Fibroblast of gingiva (primary cell): ENCODE data around the gene SLX9.
A peak's percentile ranks its signal among the peaks of the same experiment; 100 is the strongest.

Experiments used
- DNase-seq: peaks from one replicate; pipeline ENCODE4 v3.0.0-alpha.2; 2011; ENCODE audit warnings: low read depth

Gene SLX9

DNA sequence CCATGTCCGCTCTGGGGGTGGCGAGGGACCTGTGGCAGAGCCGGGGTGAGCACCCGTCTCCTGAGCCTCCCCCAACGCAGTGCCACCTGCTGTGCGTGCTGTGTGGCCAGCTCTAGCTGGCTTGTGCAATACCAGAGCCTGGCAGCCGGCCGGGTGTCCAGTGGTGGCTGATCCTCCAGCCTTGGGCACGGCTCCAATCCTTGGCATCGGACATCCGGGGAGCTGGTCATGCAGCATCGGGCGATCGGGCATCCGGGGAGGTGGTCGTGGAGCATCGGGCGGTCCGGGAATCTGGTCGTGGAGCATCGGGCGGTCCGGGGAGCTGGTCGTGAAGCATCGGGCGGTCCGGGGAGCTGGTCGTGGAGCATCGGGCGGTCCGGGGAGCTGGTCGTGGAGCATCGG lies 8.1 kb downstream of the SLX9 start:
- DNase-seq, result no peak

DNA sequence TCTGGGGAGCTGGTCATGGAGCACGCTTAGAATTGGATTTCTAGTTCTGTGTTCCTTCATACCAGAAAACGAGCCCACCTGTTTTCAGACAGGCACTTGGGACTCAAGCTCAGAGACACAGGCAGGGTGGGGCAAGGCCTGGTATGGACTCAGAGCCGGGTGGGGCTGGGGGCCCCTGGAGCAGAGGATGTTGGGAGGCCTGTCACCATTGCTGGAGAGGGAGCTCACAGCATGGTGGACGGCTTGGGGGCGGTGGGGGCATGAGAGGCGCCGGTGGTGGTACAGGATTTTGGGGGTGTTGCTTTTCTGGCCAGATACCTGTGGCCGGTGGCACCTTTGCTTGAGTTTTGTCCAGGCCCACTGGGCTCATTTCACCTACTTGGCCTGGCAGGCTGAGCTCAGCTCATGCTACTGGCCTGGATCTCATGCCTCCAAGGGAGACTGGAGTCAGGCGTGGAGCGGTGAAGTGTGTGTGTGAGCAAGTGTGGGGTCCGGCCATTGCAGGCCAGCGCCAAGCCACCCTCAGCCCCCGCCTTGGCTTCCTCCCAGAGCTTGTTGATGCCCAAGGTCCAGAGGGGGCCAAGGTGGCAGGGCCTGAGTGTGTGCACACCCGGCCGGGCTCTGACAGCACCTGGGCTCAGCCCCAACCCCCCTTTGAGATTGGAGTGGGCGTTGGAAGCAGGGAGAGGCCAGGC lies 8.7 kb downstream of the SLX9 start:
- no peak for DNase-seq

DNA sequence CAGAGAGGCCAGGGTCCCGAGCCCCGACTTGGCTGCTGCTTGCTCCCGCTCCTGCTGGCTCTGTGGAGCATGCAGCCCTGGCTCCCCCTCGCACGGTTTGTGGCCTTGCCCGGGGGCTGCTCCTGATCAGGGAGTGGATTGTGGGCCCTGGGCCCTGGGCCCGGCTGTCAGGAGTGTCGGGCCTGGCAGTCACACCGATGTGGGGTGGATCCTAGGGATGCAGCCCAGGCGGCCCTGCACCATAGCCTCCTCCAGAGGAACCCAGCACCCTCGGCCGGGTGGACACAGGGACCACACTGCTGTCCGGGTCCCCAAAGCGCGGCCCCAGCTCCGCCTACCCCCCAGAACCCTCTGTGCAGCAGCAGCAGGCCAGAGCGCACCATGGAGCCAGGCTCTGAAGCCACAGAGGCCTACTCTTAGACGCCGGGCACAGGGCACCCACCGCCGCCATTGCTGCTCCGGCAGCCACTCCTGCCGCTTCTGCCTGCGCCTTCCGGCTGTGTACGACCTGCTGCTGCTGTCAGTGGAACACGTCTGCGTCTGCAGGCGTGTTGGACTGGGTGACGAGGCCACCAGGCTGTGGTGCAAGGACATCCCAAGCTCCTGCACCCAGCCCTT lies 9.4 kb downstream of the SLX9 start:
- DNase-seq, result no peak

DNA sequence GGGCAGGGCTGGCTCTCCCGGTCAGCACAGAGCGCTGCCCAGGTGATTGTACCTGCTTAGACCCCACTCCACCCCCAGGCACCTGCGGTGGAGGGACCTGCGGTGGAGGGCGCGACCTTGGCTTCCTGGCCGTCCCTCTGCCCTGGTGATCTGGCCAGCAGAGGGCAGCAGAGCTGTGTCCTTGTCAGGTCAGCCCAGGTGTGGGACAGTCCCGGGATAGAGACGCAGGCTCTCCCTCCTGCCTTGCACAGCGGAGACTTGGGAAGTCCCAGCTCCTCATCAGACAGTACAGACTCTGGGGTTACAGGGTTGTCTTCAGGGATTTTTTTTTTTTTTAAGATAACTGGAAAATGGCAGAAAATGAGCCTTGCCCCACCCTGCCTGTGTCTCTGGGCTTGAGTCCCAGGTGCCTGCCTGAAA lies 10.0 kb downstream of the SLX9 start:
- DNase-seq, result peak; percentile 54

DNA sequence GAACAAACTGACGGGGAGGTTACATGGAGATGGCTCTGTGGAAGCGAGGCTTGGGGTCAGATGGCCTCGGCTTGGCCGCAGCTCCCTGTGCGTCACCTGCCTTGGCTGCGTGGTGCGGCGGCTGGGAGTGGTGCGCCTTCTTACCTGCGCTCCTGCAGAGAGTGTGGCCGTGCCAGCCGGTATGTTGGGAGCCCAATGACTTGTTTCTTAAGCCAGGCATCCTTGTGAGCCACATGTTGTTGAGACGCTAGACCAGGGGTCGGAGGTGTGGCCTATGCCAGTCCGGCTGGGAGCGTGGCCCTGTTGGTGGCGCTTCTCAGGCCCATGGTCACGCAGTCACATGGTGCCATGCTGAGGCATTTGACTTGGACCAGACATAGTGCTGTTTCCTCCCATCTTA lies 10.5 kb downstream of the SLX9 start:
- DNase-seq, result no peak

DNA sequence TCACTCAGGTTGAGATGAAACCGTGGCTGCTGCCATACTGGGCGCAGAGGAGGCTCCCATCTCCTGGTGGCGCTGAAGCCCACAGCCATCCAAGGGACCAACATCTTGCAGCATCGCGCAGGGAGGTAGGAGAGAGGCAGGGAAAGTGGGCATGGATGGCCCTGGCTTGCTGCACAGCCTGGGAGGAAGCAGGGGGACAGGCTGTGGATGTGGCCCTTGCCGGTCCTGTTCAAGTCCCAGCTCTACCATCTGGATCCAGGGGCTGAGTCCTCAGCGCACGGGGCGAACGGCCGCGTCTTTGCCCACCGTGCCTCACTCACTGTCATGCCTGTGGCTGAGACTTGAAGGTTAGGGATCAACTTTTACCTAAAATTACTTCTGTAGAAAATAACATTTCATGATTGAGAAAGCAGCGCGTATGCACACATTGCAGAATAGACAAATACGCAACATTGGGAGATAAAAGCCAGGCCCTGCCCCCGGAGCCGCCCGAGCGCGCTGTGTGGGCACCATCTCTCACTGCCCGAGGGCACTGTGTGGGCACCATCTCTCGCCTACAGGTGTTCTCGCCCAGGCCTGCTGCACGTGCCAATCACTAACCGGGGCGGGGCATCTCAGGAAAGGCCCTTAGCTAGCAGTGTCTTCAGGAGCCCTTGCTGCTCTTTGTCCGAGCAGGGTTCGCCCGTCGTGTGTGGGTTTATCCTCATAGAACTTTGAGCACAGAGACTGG lies 11.5 kb downstream of the SLX9 start:
- DNase-seq, result no peak

DNA sequence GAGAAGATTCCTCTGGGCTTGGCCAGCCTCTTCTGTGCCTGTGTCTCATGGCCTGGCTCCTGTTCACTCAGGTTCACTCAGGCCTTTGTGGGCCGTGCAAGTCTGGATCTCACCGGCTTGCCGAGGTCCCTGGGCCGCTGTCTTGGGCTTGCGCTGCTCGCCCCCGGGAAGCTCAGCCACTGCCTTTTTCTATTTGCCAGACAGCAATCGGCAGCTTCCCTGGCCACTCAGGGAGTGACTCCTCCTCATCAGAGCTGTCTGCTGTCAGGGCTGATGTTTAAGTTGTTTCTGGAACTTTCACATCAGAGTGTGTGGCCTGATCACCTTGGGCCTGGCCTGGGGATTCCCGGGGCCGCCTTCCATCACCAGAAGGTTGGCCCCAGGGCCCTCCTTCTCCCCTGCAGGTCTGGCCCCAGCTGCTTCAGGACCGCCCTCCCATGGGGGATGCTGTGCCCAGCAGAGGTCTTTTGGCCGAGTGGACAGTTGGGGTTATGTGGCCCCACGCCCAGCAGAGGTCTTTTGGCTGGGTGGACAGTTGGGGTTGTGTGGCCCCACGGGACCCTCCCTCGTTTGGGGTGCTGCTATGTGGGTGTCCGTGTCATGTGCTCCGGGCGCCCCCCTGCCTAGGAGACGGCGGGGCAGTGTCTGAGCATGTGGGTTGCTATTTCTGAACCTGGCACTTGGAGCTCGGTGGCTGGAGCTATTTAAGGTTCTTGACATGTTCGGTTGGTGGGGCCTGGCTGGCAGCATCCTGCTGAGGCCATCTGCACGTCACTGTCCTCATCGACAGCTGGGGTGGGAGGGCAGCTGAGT lies 12.5 kb downstream of the SLX9 start:
- DNase-seq, result no peak

DNA sequence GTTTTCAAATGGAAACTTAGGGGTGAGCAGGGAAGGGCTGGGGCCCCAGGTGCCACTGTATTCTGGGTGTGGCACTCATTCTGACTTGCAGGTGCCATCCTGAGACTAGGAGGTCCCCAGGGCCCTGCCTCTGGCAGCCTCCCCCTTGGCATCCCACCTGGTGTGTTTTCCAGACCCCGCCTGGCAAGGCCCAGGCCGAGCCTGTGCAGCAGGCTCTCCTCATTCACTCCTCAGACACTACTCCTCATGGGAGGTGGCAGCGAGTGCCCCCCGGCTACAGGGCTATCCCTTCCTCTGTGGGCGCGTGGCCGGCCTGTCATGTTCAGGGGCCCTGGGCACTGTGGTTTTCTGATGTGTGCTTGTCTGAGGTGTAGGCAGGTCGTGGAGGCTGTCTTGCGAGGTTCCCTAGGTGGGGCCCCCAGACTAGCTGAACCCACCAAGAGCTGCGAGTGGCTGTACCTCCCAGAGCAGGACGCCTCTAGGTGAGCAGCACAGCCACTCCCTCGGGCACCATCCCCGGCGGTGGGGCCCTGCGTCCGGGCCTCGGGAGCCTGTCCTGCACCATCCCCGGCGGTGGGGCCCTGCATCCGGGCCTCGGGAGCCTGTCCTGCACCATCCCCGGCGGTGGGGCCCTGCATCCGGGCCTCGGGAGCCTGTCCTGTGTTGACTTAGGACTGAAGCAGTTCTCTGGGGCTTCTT lies 13.2 kb downstream of the SLX9 start:
- no peak for DNase-seq

DNA sequence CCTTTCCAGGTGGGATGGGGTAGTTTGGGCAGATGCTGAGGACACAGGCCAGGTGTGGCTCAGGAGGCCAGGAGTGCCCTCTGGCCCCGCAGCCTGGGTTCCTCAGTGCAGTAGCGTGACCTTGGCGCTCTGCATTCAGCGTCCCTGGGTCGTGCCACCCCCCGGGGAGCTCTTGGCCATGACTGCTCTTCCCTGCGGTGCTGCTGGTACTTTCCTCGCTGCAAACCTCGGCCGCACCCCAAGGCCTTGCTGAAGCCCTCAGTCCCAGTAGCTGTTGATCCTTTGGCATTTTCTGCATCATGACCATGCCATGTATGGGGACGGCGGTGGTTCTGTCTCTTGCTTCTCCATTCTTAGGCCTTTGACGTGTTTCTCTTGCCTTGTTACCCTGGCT lies 13.8 kb downstream of the SLX9 start:
- DNase-seq, result no peak

DNA sequence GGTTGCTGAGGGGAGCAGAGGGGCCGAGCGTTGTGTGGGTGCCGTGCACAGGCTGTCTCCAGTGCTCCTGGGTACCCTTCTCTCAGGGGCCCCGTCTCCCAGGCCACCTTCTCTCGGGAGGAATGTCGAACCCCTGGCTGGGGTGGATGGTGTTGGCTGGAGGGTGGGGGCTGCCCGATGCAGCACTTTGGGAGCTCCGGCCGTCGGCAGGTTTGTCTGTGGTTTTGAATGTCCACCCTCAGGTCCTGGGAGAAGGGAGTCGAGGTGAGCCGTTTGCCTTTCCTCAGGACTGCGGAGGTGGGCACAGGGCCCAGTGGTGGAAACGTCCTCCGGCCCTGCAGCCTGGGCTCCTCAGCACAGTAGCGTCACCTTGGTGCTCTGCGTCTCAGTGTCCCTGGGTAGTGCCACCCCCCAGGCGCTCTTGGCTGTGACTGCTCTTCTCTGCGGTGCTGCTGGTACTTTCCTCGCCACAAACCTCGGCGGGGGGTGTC lies 14.5 kb downstream of the SLX9 start:
- DNase-seq, result no peak

DNA sequence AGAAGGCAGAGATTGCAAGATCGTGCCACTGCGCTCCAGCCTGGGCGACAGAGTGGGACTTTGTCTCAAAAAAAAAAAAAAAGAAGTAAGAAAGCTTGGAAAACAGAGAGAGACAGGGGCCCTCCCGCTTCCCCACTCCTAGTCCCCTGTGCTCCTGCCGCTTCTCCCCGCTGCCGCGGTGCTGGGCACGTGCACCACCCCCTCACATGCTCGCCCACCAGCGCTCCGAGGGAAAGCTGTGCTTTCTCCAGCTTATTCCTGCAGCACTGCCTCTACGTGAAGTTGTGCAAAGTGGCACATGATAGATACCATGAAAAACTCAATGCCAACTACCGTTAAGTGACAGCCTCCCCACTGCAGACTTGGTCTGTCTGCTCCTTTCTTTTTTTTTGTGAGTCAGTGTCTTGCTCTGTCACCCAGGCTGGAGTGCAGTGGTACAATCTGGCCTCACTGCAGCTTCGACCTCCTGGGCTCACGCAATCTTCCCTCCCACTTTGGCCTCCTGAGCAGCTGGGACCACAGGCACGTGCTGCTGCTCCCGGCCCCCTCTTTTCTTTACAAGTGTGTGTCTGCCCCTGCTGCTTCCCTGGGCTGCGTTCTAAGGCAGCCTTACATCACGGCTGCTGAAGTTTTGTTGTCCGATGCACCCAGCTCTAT lies 15.4 kb downstream of the SLX9 start:
- DNase-seq, result no peak

DNA sequence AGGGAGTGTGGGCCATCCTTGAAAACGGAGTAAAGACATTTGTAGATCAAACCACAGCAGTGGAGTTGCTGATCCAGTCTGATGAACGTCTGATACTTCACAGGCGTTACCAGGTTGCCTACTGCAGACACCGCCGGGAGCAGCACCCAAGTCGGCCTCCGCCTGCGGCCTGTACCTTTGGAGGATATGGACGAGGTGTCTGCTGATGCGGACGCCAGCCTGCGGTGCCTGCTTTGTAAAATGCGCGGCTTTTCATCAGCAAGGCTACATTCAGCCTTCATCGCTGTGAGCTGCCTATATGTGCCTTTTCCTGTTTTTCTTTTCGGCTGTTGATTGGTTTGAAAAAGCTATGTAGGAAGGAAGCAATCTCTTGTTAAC lies 16.0 kb downstream of the SLX9 start:
- DNase-seq, result no peak

DNA sequence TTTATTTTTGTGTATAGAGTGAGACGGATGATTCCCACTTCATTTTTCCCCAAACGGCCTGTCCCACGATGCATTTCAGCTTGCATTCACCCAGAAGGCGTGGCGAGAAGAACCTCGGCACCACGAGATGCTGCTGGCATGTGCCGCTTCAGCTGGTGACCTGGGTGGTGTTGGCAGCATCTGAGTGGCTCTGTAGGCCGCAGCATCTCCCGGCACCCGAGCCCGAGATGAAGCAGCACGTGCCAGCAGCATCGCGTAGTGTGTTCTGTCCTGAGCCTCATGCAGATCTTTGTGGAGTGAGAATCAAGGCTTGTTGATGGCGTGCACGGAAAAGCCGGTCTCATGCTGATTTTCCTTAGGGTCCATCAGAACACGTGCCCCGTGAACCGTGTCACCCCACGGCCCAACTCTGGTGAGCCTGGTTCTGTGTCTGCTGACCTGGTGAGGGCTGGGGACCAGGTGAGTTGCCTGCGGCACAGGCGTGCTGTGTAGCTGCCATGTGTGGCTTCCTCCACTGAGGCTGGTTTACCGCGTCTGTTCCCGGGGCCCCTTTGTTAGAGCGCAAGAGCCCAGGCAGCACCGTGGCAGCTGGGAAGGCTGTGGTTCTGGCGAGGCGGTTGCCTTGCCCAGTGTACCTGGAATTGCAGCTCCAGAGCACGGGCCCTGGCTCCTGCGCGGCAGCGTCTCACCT lies 16.7 kb downstream of the SLX9 start:
- DNase-seq, result no peak

DNA sequence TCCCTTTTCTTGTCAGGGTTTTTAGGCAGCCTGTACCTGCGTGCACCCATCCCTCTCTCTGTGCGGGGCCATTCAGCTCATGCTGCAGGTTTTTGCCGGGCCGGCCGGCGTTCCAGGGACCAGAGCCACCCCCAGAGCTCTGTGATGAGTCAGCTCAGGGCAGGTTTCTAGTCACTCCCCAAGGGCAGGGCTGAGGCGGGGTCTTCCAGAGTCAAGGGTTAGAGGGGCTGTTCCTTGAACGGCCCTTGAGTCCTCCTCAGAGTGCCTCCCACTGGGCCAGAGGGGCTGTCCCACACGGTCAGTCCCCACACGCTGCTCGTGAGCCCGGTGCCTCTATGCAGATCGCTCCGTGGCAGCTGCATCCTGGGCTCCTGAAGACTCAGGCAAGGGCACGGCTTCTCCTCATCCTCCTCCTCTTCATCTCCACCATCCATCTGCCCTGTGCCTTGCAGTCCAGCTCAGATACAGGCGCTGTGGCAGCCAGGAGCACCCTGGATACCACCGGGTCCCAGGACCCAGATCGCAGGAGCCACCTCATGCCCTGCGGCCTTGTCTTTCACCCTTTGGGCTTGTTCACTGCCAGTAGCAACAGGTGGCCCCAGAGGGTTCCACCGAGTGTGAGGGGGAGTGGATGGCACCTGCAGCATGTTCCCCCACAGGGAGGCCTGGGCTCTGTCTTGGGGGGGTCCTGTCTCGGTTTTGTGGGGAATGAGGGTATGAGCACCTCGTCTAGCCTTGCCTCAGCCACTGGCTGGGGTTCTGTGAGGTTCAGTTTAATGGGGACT lies 17.4 kb downstream of the SLX9 start:
- DNase-seq, result no peak

DNA sequence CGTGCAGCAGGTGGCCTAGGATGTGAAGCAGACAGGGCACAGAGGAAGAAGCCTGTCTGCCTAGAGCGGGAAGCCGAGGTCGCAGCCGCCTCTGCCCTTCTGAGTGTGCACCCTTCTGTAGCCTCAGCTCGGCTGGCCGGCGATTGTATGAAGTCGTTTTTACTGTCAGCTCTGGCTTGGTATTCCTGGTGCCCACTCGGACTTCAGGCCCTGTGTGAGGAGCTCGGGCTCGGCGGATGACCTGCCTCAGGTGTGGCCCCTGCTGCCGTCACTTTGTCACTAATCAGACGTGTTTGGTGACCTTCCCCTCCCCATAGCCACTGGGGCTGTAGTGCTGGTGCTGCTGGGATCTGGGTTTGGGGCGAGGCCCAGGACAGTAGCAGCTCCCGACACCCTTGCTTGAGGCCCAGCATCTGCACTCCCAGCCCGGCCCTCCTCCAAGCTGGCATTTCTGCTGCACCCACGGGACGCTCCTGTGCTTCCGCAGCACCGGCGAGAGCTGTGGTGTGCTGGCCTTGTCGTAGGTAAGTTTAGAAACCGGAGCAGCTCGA lies 18.1 kb downstream of the SLX9 start:
- no peak for DNase-seq

DNA sequence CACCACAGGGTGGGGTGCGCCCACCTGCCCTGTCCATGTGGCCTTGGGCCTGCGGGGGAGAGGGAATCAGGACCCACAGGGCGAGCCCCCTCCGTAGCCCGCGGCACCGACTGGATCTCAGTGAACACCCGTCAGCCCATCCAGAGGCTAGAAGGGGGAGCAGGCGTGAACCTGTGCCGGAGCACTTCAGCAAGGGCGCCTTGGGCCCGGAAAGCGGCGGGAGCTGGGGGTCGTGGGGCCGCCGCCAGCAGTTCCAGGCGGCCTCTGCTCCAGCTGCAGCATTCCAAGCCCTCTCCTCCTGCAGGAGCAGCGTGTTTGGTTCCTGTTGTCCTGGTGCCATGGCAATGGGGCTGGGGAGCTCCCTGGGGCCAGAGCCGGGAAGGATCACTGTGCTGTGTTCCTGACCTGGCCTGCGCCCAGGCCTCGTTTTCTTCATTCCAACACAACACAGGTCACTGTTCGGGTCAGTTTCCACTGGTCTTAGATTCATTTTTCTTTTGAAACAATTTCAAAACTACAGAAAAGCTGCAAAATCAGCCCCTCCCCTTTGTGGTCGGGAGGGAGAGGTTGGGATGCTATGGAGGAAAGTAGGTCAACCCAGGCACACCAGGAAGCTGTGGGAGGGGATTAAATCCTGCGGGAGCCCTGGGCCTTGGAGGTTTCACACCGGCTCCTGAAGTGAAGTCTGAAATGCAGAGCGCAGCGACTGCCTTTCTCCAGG lies 18.8 kb downstream of the SLX9 start:
- DNase-seq, result peak; percentile 96

DNA sequence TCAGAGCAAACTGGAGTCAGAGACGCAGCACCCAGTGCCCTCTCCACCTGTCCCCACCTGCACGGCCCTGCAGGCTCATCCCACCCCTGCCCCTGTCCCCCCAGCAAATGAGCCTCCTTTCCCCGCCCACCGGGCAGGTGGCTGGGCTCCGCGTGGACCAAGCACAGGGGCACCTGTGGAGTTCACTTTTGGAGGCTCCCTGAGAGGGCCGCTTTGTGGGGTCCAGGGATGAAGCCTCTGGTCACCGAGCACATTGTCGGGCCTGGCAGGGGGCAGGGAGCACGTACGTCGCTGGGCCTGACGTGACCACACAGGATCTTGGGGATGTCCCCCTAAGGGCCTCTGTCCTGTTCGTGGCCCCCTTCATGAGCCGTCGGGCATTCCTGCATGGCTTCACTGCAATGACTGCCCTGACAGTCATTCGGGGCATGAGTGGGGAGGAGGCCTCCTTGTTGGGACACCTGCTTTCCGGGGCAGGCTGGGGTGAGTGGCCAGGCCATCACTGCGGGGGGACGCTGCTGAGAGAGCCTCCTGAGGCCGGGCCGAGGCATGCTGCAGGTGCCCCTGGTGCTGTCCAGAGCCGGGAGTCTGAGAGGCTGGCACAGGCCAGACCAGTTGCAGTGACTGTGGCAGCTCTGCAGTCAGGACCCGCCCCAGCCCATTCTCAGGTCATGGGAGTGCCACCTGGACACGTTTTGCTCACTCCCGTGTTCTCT lies 19.7 kb downstream of the SLX9 start:
- DNase-seq, result no peak
